ENCODE results near the gene PBX3. TPM values are rescaled to one million over a fixed set of nuclear protein-coding genes. Genes with fewer than 3 reads are reported as not detected.

PBX3 gene
- total and polyA plus RNA-seq, 9 of the 15 experiments (the other 6 are each of a cell fraction or from before 2014, with no cell fraction given): 0.14 to 5.8 (median 0.92) TPM

- Histone ChIP-seq H3K9ac (ENCODE audit: insufficient read depth in 1 of 2, low read depth in 2 of 2, low read length in 2 of 2) (no peak overlapping the region), H3K27ac (ENCODE audit: extremely low read depth, low read depth, low read length) (no peak overlapping the region), H3K79me2 (ENCODE audit: control insufficient read depth, insufficient read depth, low read length) (no peaks in the 10 kb centered on the region), H3K36me3 (ENCODE audit: control insufficient read depth, insufficient read depth, low read length) (no peaks in the 10 kb centered on the region), H3K4me2 (ENCODE audit: insufficient read depth, low read length) (no peak overlapping the region), H3K4me1 (replicated peaks in 1 of 2; ENCODE audit: control insufficient read depth in 2 of 2, insufficient read depth in 2 of 2, low read length in 2 of 2) (no peaks in the 10 kb centered on the region), H3K9me3 (replicated peaks; ENCODE audit: control insufficient read depth, insufficient read depth, low read depth, low read length) (no peaks in the 10 kb centered on the region), H3K27me3 (ENCODE audit: control insufficient read depth in 2 of 2, insufficient read depth in 2 of 2, low read length in 2 of 2) (peaks cover 6 to 57% of the 10 kb centered on the region in 2 experiments; a peak in 4 of 5 replicates), H2AFZ (ENCODE audit: low read depth, low read length) (no peak overlapping the region), H3K4me3 (no peak overlapping the region), H3K9me1 (ENCODE audit: control insufficient read depth, insufficient read depth, low read length) (no peaks in the 10 kb centered on the region), H4K20me1 (replicated peaks; ENCODE audit: control insufficient read depth, insufficient read depth, low read length) (no peaks in the 10 kb centered on the region)
- intact Hi-C loops (cut with micrococcal nuclease) (no loop called here), in situ Hi-C loops (cut with MboI) (no loop called here)
- no peak for TF ChIP-seq BCOR (IDR thresholded peaks at IDR 0.05)
- TF ChIP-seq NEUROD1 (IDR thresholded peaks at IDR 0.05; ENCODE audit: borderline replicate concordance, low read depth, low read length, partially characterized antibody): no peak
- TF ChIP-seq STAG1 (CRISPR knock-in tag; IDR thresholded peaks at IDR 0.05; ENCODE audit: borderline replicate concordance): no peak
- TF ChIP-seq ZNF143 (CRISPR knock-in tag; IDR thresholded peaks at IDR 0.05): no peak
- TF ChIP-seq HNRNPUL1 (IDR thresholded peaks at IDR 0.05; ENCODE audit: low read length): no peak
- TF ChIP-seq RAD21 (CRISPR knock-in tag; conservative IDR thresholded peaks at IDR 0.05 in 1 of 2, IDR thresholded peaks at IDR 0.05 in 1 of 2): no peak
- TF ChIP-seq JUND (IDR thresholded peaks at IDR 0.05; ENCODE audit: borderline replicate concordance, low read depth, low read length): no peak
- no peak for TF ChIP-seq JUND (tag; IDR thresholded peaks at IDR 0.05; ENCODE audit: borderline replicate concordance, low read depth, low read length)
- TF ChIP-seq SMAD4 (CRISPR knock-in tag; conservative IDR thresholded peaks at IDR 0.05): no peak
- no peak for TF ChIP-seq GTF2B (IDR thresholded peaks at IDR 0.05; ENCODE audit: extremely low read depth, insufficient read length)
- TF ChIP-seq DLX4 (CRISPR knock-in tag; IDR thresholded peaks at IDR 0.05): no peak
- no TSS peak for BruUV-seq (replicated peaks)
- CTCF ChIA-PET (ENCODE audit: low intra/inter-chr PET ratio): no interaction called here
- ATAC-seq (no peak; the same call in 2 of the 3 replicates), DNase-seq (ENCODE audit: extremely low read depth in 1 of 4, low spot score in 3 of 4) (no peak), FAIRE-seq (no peak)
- POLR2A ChIA-PET: no interaction called here
- under 1% methylated on average over 23 of the region's 24 CpGs for WGBS (ENCODE audit: insufficient coverage, low coverage, missing lambda C conversion rate)
These were observed 254.5 kb downstream of the PBX3 start for GRCh38 chr9:126001581-126002225.
